Endothelial cell of umbilical vein (primary cell): ENCODE results near the gene KCTD5.

Experiments
- CTCF ChIP-seq, 2 donors: IDR thresholded peaks; 1 replicate in 1 of 2; 2 replicates in 1 of 2; pipeline ENCODE4 v1.5.1; 2011; ENCODE audit warnings: low read length in 2 of 2, mild to moderate bottlenecking in 2 of 2, moderate library complexity in 2 of 2, control low read depth in 1 of 2, inconsistent platforms in 1 of 2, low read depth in 1 of 2; ENCODE audit not compliant: insufficient read depth in 1 of 2; ENCODE audit errors: extremely low read depth in 1 of 2
- EZH2 ChIP-seq: IDR thresholded peaks from 2 replicates; pipeline ENCODE4 v1.6.1; 2012; ENCODE audit warnings: borderline replicate concordance, low read depth, mild to moderate bottlenecking, moderate library complexity, low read length, inconsistent platforms; ENCODE audit not compliant: severe bottlenecking
- FOS ChIP-seq: IDR thresholded peaks from 2 replicates; pipeline ENCODE4 v1.6.1; 2011; ENCODE audit warnings: mild to moderate bottlenecking, low read length, moderate library complexity, borderline replicate concordance; ENCODE audit not compliant: insufficient read depth
- GATA2 ChIP-seq: IDR thresholded peaks from 2 replicates; pipeline ENCODE4 v1.7.0; 2011; ENCODE audit warnings: low read depth, mild to moderate bottlenecking, moderate library complexity, mixed read lengths, low read length; ENCODE audit not compliant: insufficient read length, insufficient read depth
- JUN ChIP-seq: IDR thresholded peaks from 2 replicates; pipeline ENCODE4 v1.6.1; 2011; ENCODE audit warnings: borderline replicate concordance, low read depth; ENCODE audit not compliant: insufficient read length, insufficient read depth
- MAX ChIP-seq: IDR thresholded peaks from 2 replicates; pipeline ENCODE4 v1.6.1; 2011; ENCODE audit not compliant: insufficient read depth, insufficient read length
- MYC ChIP-seq: IDR thresholded peaks from one replicate; pipeline ENCODE4 v1.6.1; 2011; ENCODE audit warnings: mild to moderate bottlenecking, low read depth, low read length
- POLR2A ChIP-seq: IDR thresholded peaks from 2 replicates; pipeline ENCODE4 v1.6.1; 2012; ENCODE audit warnings: low read depth, mild to moderate bottlenecking, control low read depth, low read length
- POLR2AphosphoS5 ChIP-seq: IDR thresholded peaks from 2 replicates; pipeline ENCODE4 v1.6.1; 2012; ENCODE audit warnings: low read depth, mild to moderate bottlenecking, control low read depth, low read length, moderate library complexity; ENCODE audit not compliant: insufficient read depth

GRCh38 chr16:2710021-2710710, 27.8 kb downstream of the KCTD5 start:
- TF ChIP-seq JUN (no peak), FOS (no peak), CTCF (IDR thresholded peaks at IDR 0.05; ENCODE audit: extremely low read depth in 1 of 2, insufficient read depth in 1 of 2, low read depth in 1 of 2, low read length in 2 of 2) (no peak), POLR2A (no peak), POLR2AphosphoS5 (no peak), EZH2 (no peak), GATA2 (no peak), MYC (no peak), MAX (no peak)
